Esophagus muscularis mucosa (tissue), 4 donors: ENCODE data around the gene MFSD6. TPM values are rescaled to one million over a fixed set of nuclear protein-coding genes. Genes with fewer than 3 reads are reported as not detected.

ENCODE experiments used
- DNase-seq: peaks from one replicate; pipeline ENCODE4 v3.0.0-alpha.2; 2017; ENCODE audit errors: extremely low spot score
- H3K27ac ChIP-seq, 4 donors: fragments of 200-600 bp; sonication (generic); replicated peaks in 1 of 4; 1 replicate in 3 of 4; 2 replicates in 1 of 4; pipeline ENCODE4 v1.5.1; 2016 to 2019; ENCODE audit warnings: mild to moderate bottlenecking in 1 of 4
- H3K27me3 ChIP-seq, 4 donors: fragments of 200-600 bp; sonication (generic); one replicate each; pipeline versions ENCODE4 v1.5.1 to v1.6.0; 2016 to 2019
- H3K36me3 ChIP-seq, 4 donors: fragments of 200-600 bp; sonication (generic); one replicate each; pipeline ENCODE4 v1.5.1; 2016 to 2019
- H3K4me1 ChIP-seq, 4 donors: fragments of 200-600 bp; sonication (generic); one replicate each; pipeline ENCODE4 v1.5.1; 2016 to 2019
- H3K4me3 ChIP-seq, 4 donors: fragments of 200-600 bp; sonication (generic); 1 replicate in 2 of 4; 2 replicates in 2 of 4; pipeline ENCODE4 v1.5.1; 2016 to 2019; ENCODE audit warnings: mild to moderate bottlenecking in 4 of 4, moderate library complexity in 1 of 4
- H3K9me3 ChIP-seq, 4 donors: fragments of 200-600 bp; sonication (generic); 1 replicate in 3 of 4; 2 replicates in 1 of 4; pipeline ENCODE4 v1.5.1; 2016 to 2019
- EP300 ChIP-seq: sonication (generic); formaldehyde crosslinking; IDR thresholded peaks from one replicate; pipeline ENCODE4 v1.6.1; 2017; ENCODE audit warnings: antibody characterized with exemption
- POLR2A ChIP-seq: fragments of 450-650 bp; IDR thresholded peaks from one replicate; pipeline ENCODE4 v1.6.1; 2017; ENCODE audit warnings: antibody characterized with exemption, moderate library complexity, mild to moderate bottlenecking, low read depth
- POLR2AphosphoS5 ChIP-seq, 2 donors: sonication (generic); formaldehyde crosslinking; IDR thresholded peaks; one replicate each; pipeline ENCODE4 v1.6.1; 2017; ENCODE audit warnings: antibody characterized with exemption in 2 of 2
- WGBS: methylation state at CpG from one replicate; pipeline ENCODE4 v1.1.5; 2018; 5-methylcytosine and 5-hydroxymethylcytosine counted together
- intact Hi-C: fragments of 100-400 bp; cut with DNase I; formaldehyde crosslinking; loops from one replicate; pipeline ENCODE4 v1.15.1; 2023
- total RNA-seq, 4 donors: library from RNA; depleted of rRNA; stranded (reverse); fragments of >200 nt; gene quantifications; one replicate each; pipeline versions ENCODE4 v1.1.0 to v1.2.1, GENCODE V29; 2016
- TF ChIP-seq, protein P1 (sequence below), 3 experiments: fragments of 200-600 bp in 2 of 3; fragments of 450-650 bp in 1 of 3; sonication (generic) in 2 of 3; IDR thresholded peaks; one replicate each; pipeline ENCODE4 v1.5.1; 2017 to 2019; ENCODE audit warnings: antibody characterized with exemption in 3 of 3, mild to moderate bottlenecking in 2 of 3, moderate library complexity in 1 of 3

MFSD6 gene
- total RNA-seq, 4 donors from 2014 or later: 145 to 180 (median 163) TPM

DNA sequence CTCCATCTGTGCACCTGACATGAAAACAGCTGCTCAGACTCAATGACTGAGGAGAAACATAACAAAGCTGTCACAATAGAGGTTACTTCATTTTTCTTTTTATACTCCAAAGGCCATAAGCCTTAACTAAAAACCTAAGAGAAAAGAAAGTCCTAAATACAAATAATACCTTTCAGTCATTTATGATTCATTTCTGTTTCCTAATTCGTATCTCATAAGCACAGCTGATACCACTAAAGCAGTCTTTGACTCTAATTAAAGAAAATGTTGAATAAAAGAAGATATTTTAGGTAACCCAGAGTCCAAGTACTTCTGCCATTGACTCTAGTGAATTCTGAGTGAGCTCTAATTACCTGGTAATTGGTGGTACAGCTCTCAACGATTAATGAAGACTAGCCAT, 105.7 kb downstream of the MFSD6 start:
- WGBS: 80% methylated on average over 2 of the region's 2 CpGs
- TF ChIP-seq POLR2A (no peak), EP300 (no peak), POLR2AphosphoS5 (IDR thresholded peaks at IDR 0.05) (no peak)
- TF ChIP-seq, protein P1, sequence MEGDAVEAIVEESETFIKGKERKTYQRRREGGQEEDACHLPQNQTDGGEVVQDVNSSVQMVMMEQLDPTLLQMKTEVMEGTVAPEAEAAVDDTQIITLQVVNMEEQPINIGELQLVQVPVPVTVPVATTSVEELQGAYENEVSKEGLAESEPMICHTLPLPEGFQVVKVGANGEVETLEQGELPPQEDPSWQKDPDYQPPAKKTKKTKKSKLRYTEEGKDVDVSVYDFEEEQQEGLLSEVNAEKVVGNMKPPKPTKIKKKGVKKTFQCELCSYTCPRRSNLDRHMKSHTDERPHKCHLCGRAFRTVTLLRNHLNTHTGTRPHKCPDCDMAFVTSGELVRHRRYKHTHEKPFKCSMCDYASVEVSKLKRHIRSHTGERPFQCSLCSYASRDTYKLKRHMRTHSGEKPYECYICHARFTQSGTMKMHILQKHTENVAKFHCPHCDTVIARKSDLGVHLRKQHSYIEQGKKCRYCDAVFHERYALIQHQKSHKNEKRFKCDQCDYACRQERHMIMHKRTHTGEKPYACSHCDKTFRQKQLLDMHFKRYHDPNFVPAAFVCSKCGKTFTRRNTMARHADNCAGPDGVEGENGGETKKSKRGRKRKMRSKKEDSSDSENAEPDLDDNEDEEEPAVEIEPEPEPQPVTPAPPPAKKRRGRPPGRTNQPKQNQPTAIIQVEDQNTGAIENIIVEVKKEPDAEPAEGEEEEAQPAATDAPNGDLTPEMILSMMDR (IDR thresholded peaks at IDR 0.05): no peak
- intact Hi-C loops: no loop called here
- H3K36me3 ChIP-seq: peaks cover 0 to 17% (median 4%) of the 10 kb centered on the region in 4 donors
- H3K27ac ChIP-seq: no peak overlapping the region
- no peak overlapping the region for H3K4me3 ChIP-seq
- no peaks in the 10 kb centered on the region for H3K27me3 ChIP-seq
- no peak for DNase-seq
- H3K4me1 ChIP-seq: no peaks in the 10 kb centered on the region
- H3K9me3 ChIP-seq: no peaks in the 10 kb centered on the region

DNA sequence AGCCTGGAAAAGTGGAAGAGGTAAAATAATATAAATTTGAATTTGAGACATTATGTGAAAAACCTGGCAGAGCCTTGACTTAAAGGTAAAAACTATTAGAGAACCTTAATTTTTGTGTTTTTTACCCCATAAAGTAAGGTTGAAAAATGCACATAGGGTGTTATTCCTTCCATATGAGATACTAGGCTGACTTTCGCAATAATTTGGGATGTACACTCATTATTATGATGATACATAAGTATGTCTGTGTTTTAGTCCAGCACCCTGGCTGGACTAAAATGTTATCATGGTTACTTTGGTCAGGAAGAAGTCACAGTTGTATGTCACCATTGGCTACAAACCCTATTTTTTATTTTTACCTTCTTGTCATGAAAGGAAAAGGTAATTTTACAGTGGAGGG, 106.5 kb downstream of the MFSD6 start:
- Histone ChIP-seq H3K4me3 (no peak overlapping the region), H3K27me3 (no peaks in the 10 kb centered on the region), H3K9me3 (no peaks in the 10 kb centered on the region), H3K27ac (no peak overlapping the region), H3K36me3 (peaks cover 0 to 9% (median 2%) of the 10 kb centered on the region in 4 donors), H3K4me1 (no peaks in the 10 kb centered on the region)
- 100% methylated on average over 1 of the region's 1 CpG for WGBS
- DNase-seq: no peak
- intact Hi-C loops: no loop called here
- TF ChIP-seq, protein P1 (IDR thresholded peaks at IDR 0.05): no peak
- TF ChIP-seq EP300: no peak
- no peak for TF ChIP-seq POLR2A
- no peak for TF ChIP-seq POLR2AphosphoS5 (IDR thresholded peaks at IDR 0.05)

DNA sequence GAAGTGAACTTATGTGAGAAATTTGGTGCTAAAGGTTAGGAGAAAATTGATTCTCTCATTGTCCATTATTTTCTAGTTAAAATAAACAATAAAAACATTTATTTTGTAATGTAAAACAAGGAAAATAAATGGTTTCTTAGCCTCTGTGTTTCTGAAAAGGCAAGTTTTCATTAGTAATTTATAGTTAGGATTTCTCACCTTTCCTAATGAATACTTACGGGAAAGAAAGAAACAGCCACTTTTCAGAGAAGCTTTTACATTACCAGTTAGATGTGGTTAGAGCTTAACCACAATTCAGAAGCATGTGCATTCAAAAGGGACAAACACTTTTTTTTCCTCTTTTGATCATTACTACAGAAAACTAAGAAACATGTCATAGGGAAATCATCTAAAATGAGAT, 107.5 kb downstream of the MFSD6 start:
- Histone ChIP-seq H3K36me3 (peaks cover 0 to 9% (median 2%) of the 10 kb centered on the region in 4 donors), H3K27me3 (no peaks in the 10 kb centered on the region), H3K4me3 (no peak overlapping the region), H3K4me1 (no peaks in the 10 kb centered on the region), H3K27ac (no peak overlapping the region), H3K9me3 (no peaks in the 10 kb centered on the region)
- no peak for DNase-seq
- intact Hi-C loops: no loop called here
- TF ChIP-seq EP300 (no peak), POLR2A (no peak), POLR2AphosphoS5 (IDR thresholded peaks at IDR 0.05) (no peak)
- TF ChIP-seq, protein P1 (IDR thresholded peaks at IDR 0.05): no peak
- WGBS: 82% methylated on average over 1 of the region's 1 CpG

DNA sequence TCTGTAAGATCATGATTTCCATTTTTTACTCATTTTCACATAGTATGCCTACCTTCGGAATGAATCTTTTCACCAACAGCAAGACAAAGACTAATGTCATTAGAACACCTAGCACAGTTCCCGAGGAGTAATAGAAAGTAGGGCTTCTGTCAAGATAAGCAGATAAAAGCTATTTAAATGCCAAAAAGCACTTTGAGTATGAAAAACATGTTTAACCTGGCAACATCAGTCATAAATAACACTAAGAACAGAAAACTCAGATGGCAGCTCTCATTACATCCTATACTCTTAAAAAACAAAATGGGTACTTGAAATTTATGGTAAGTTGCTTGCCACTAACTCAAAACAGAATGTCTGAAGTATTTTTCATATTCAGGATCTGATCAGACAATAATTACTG, 109.3 kb downstream of the MFSD6 start:
- Histone ChIP-seq H3K9me3 (no peaks in the 10 kb centered on the region), H3K4me3 (no peak overlapping the region), H3K27ac (no peak overlapping the region), H3K27me3 (no peaks in the 10 kb centered on the region), H3K36me3 (peaks cover 0 to 7% (median 2%) of the 10 kb centered on the region in 4 donors), H3K4me1 (no peaks in the 10 kb centered on the region)
- no peak for DNase-seq
- WGBS: 88% methylated on average over 2 of the region's 2 CpGs
- intact Hi-C loops: no loop called here
- TF ChIP-seq, protein P1 (IDR thresholded peaks at IDR 0.05): no peak
- TF ChIP-seq POLR2AphosphoS5 (IDR thresholded peaks at IDR 0.05) (no peak), EP300 (no peak), POLR2A (no peak)

DNA sequence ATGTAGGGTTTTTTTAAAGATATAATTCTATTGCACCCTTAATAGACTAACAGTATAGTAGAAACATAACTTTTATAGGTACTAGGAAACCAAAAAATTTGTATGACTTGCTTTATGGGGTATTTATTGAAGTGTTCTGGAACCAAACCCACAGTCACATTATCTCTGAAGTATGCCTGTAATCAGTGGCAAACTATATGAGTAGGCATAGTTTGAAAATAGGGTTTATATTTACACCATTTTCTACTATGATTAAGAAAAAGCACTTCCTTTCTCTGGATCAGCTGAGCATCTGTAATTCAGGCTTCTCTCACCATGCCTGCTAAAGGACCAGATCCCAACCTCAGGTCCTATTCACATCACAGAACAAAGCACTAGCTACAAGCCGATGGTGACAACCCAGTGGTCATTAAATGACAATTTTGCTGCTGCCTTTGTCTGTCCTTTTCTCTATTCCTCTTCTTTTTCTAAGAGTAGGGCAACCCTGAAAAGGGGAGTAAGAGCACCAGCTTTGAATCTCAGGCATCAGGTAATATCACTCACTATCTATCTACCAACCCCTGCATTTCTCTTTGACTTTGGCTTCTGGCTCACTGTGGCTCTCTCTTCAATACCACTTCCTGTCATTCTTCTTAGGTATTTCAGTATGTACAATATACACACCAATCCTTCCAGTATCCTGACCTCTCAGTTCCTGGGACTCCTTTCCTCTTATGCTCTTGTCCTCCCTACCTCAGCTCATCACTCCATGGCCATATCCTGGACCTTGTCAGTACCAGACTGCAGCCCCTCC, 112.0 kb downstream of the MFSD6 start:
- WGBS: 95% methylated on average over 1 of the region's 1 CpG
- H3K36me3 ChIP-seq: peaks cover 0 to 4% (median 0%) of the 10 kb centered on the region in 4 donors
- no peaks in the 10 kb centered on the region for H3K4me1 ChIP-seq
- H3K27me3 ChIP-seq: no peaks in the 10 kb centered on the region
- H3K9me3 ChIP-seq: no peaks in the 10 kb centered on the region
- H3K27ac ChIP-seq: no peak overlapping the region
- TF ChIP-seq POLR2A: no peak
- no peak for TF ChIP-seq POLR2AphosphoS5 (IDR thresholded peaks at IDR 0.05)
- no peak for TF ChIP-seq EP300
- H3K4me3 ChIP-seq: no peak overlapping the region
- intact Hi-C loops: no loop called here
- no peak for DNase-seq
